Sigmoid colon (tissue), 7 donors: ENCODE measurements around the gene COL5A2. TPM values are rescaled to one million over a fixed set of nuclear protein-coding genes. Genes with fewer than 3 reads are reported as not detected.

ENCODE experiments used
- DNase-seq: peaks from one replicate; pipeline ENCODE4 v3.0.0-alpha.2; 2019
- H3K27ac ChIP-seq, 4 donors: fragments of 200-600 bp; sonication (generic); one replicate each; pipeline ENCODE4 v1.5.1; 2016 to 2019; ENCODE audit warnings: mild to moderate bottlenecking in 1 of 4
- H3K27me3 ChIP-seq, 3 donors: fragments of 200-600 bp; sonication (generic); one replicate each; pipeline ENCODE4 v1.5.1; 2019; ENCODE audit warnings: mild to moderate bottlenecking in 1 of 3
- H3K36me3 ChIP-seq, 4 donors: fragments of 200-600 bp; sonication (generic); one replicate each; pipeline ENCODE4 v1.5.1; 2016 to 2019
- H3K4me1 ChIP-seq, 4 donors: fragments of 200-600 bp; sonication (generic); one replicate each; pipeline ENCODE4 v1.5.1; 2017 to 2019
- H3K4me3 ChIP-seq, 4 donors: fragments of 200-600 bp; sonication (generic); one replicate each; pipeline ENCODE4 v1.5.1; 2017 to 2019; ENCODE audit warnings: mild to moderate bottlenecking in 2 of 4, moderate library complexity in 1 of 4
- H3K9me3 ChIP-seq, 4 donors: fragments of 200-600 bp in 3 of 4; sonication (generic) in 3 of 4; one replicate each; pipeline versions ENCODE4 v1.5.1 to v1.6.1; 2013 to 2019
- EP300 ChIP-seq, 4 donors: sonication (generic); formaldehyde crosslinking; IDR thresholded peaks; one replicate each; pipeline ENCODE4 v1.6.1; 2017; ENCODE audit warnings: antibody characterized with exemption in 4 of 4
- POLR2A ChIP-seq, 2 donors: fragments of 450-650 bp; IDR thresholded peaks; one replicate each; pipeline ENCODE4 v1.6.1; 2016; ENCODE audit warnings: antibody characterized with exemption in 2 of 2, mild to moderate bottlenecking in 2 of 2, moderate library complexity in 2 of 2
- POLR2AphosphoS5 ChIP-seq, 4 donors: sonication (generic); formaldehyde crosslinking; IDR thresholded peaks; one replicate each; pipeline ENCODE4 v1.6.1; 2017; ENCODE audit warnings: antibody characterized with exemption in 4 of 4
- WGBS, 2 donors: extraction: QIAGEN DNeasy Blood & Tissue Kit; methylation state at CpG; one replicate each; pipeline ENCODE4 v1.1.7; 2013; 5-methylcytosine and 5-hydroxymethylcytosine counted together
- intact Hi-C: fragments of 100-400 bp; cut with DNase I; formaldehyde crosslinking; loops from one replicate; pipeline ENCODE4 v1.15.1; 2023
- polyA plus RNA-seq, 3 donors: library from polyadenylated mRNA; stranded (reverse); fragments of 200-250 nt; gene quantifications; one replicate each; pipeline ENCODE4 v1.2.3, GENCODE V29; 2013
- total RNA-seq, 4 donors: library from RNA; depleted of rRNA; stranded (reverse); fragments of >200 nt; gene quantifications; one replicate each; pipeline ENCODE4 v1.1.0, GENCODE V29; 2016
- TF ChIP-seq, protein P1 (sequence below), 4 experiments: fragments of 450-650 bp in 3 of 4; fragments of 200-600 bp in 1 of 4; IDR thresholded peaks; one replicate each; pipeline ENCODE4 v1.5.1; 2016 to 2019; ENCODE audit warnings: antibody characterized with exemption in 4 of 4, mild to moderate bottlenecking in 3 of 4, moderate library complexity in 2 of 4
- donor health status: healthy with polysubstance abuse.
- donor health status: Bipolar disorder and iron deficiency.
- donor health status: healthy.

Gene COL5A2
- total and polyA plus RNA-seq, 7 donors: 3.6 to 164 (median 60.9) TPM

DNA sequence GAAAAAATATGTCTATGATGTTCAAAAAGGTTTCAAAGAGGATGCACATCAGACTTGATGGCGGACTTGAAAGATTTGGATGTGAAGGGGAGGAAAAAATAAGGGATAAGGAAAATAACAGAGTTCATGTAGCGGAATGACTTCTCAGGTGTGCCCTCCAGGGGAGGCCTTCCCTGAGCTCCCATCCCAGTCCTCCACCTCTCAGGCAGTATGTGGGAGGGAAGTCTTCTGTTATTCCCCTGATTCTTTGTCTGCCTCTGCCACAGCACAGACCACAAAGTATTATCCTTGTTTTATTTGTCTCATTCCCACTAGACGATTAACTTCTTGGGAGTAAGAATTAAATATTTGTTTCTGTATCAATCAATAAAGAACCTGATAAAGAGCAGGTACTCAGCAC is 17.7 kb downstream of the COL5A2 start:
- H3K4me1 ChIP-seq: peaks cover 0 to 77% (median 69%) of the 10 kb centered on the region in 4 donors
- H3K27ac ChIP-seq: no peak overlapping the region
- H3K9me3 ChIP-seq: no peaks in the 10 kb centered on the region
- intact Hi-C loops: no loop called here
- no peaks in the 10 kb centered on the region for H3K36me3 ChIP-seq
- TF ChIP-seq POLR2A (IDR thresholded peaks at IDR 0.05) (no peak), EP300 (IDR thresholded peaks at IDR 0.05) (no peak), POLR2AphosphoS5 (IDR thresholded peaks at IDR 0.05) (no peak)
- TF ChIP-seq, protein P1, sequence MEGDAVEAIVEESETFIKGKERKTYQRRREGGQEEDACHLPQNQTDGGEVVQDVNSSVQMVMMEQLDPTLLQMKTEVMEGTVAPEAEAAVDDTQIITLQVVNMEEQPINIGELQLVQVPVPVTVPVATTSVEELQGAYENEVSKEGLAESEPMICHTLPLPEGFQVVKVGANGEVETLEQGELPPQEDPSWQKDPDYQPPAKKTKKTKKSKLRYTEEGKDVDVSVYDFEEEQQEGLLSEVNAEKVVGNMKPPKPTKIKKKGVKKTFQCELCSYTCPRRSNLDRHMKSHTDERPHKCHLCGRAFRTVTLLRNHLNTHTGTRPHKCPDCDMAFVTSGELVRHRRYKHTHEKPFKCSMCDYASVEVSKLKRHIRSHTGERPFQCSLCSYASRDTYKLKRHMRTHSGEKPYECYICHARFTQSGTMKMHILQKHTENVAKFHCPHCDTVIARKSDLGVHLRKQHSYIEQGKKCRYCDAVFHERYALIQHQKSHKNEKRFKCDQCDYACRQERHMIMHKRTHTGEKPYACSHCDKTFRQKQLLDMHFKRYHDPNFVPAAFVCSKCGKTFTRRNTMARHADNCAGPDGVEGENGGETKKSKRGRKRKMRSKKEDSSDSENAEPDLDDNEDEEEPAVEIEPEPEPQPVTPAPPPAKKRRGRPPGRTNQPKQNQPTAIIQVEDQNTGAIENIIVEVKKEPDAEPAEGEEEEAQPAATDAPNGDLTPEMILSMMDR (IDR thresholded peaks at IDR 0.05): no peak
- no peak overlapping the region for H3K4me3 ChIP-seq
- 89 to 90% methylated on average over 3 of the region's 3 CpGs for WGBS, 2 donors
- H3K27me3 ChIP-seq: no peaks in the 10 kb centered on the region
- no peak for DNase-seq

DNA sequence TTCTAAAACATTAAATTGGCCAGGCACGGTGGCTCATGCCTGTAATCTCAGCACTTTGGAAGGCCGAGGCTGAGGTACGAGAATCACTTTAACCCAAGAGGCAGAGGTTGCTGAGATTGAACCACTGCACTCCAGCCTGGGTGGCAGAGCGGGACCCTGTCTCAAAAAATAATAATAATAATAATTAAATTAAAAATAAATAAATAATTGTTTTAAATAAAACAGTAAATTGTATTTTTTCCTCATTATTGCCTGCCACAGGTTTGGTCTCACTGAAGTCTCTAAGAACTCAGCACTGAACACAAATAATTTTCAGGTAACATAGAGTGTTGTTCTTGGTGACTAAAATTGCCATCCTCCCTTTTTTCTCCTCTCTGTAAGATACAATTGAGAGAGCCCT is 19.8 kb downstream of the COL5A2 start:
- intact Hi-C loops: no loop called here
- 91 to 92% methylated on average over 4 of the region's 4 CpGs for WGBS, 2 donors
- DNase-seq: no peak
- Histone ChIP-seq H3K4me1 (peaks cover 0 to 72% (median 58%) of the 10 kb centered on the region in 4 donors), H3K27ac (no peak overlapping the region), H3K27me3 (no peaks in the 10 kb centered on the region), H3K9me3 (no peaks in the 10 kb centered on the region), H3K36me3 (no peaks in the 10 kb centered on the region), H3K4me3 (no peak overlapping the region)
- TF ChIP-seq POLR2AphosphoS5 (IDR thresholded peaks at IDR 0.05): no peak
- no peak for TF ChIP-seq EP300 (IDR thresholded peaks at IDR 0.05)
- TF ChIP-seq, protein P1 (IDR thresholded peaks at IDR 0.05): no peak
- no peak for TF ChIP-seq POLR2A (IDR thresholded peaks at IDR 0.05)

DNA sequence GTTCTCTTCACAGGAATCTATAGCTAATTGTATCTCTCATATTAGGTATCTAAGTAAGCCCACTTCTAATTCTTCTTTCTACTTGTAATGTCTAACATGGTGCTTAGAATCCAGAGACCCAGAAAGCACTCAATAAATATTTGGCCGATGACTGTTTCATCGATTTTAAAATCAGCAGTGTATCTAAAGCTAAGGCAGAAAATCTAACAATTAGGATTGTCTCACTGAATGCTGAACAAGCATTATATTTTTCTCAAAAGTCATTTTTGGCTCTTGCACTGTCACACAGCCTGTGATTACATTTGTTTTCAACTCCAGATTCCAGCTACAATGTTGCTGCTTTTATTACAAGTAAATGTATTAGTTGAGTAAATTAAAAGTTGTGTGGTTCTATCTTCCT is 20.3 kb downstream of the COL5A2 start:
- 94% methylated on average over 2 of the region's 2 CpGs for WGBS, 2 donors
- intact Hi-C loops: no loop called here
- Histone ChIP-seq H3K4me1 (peaks cover 0 to 70% (median 56%) of the 10 kb centered on the region in 4 donors), H3K27me3 (no peaks in the 10 kb centered on the region), H3K4me3 (no peak overlapping the region), H3K27ac (no peak overlapping the region), H3K9me3 (no peaks in the 10 kb centered on the region), H3K36me3 (no peaks in the 10 kb centered on the region)
- TF ChIP-seq EP300 (IDR thresholded peaks at IDR 0.05) (no peak), POLR2AphosphoS5 (IDR thresholded peaks at IDR 0.05) (no peak), POLR2A (IDR thresholded peaks at IDR 0.05) (no peak)
- TF ChIP-seq, protein P1 (IDR thresholded peaks at IDR 0.05): no peak
- no peak for DNase-seq

DNA sequence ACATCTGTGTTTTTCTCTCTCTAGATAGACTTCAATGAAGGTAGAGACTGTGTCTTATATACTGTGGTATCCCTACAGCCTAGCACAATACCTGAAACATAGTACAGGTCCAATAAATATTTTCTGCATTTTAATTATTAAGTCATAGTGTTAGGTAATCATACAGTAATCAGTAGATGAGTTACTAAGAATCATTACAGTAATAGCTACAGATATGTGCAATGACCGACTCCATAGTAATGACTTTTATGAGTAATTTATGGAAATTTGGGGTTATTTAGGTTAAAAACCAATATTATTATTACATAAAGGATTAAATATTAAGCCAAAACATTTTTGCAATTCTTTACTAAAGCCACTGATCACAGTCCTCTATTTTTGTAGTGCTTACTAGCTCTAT is 21.6 kb downstream of the COL5A2 start:
- peaks cover 0 to 70% (median 55%) of the 10 kb centered on the region in 4 donors for H3K4me1 ChIP-seq
- TF ChIP-seq POLR2A (IDR thresholded peaks at IDR 0.05) (no peak), EP300 (IDR thresholded peaks at IDR 0.05) (no peak), POLR2AphosphoS5 (IDR thresholded peaks at IDR 0.05) (no peak)
- TF ChIP-seq, protein P1 (IDR thresholded peaks at IDR 0.05): no peak
- no peaks in the 10 kb centered on the region for H3K9me3 ChIP-seq
- no peaks in the 10 kb centered on the region for H3K27me3 ChIP-seq
- no peak overlapping the region for H3K27ac ChIP-seq
- H3K36me3 ChIP-seq: no peaks in the 10 kb centered on the region
- intact Hi-C loops: no loop called here
- WGBS, 2 donors: 85 to 88% methylated on average over 1 of the region's 1 CpG
- H3K4me3 ChIP-seq: no peak overlapping the region
- DNase-seq: no peak

DNA sequence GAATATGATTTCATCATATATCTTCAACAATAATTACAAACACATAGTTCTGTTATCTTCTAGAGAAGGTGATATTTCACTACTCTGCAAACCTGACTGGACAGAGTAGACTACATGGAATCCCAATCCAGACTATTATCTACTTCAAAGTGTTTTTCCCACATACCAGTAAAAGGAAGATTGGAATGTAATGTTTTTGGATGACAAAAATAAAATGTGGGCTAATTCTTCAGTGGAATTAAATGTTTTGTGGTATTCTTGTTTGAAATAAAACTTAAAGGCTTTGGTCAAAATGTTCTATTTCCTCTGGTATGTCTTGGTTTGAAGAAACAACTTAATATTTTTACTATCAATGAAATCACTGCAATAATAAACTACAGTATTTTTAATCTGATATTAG is 22.1 kb downstream of the COL5A2 start:
- H3K27ac ChIP-seq: no peak overlapping the region
- no peaks in the 10 kb centered on the region for H3K36me3 ChIP-seq
- intact Hi-C loops: no loop called here
- H3K4me3 ChIP-seq: no peak overlapping the region
- H3K4me1 ChIP-seq: peaks cover 0 to 70% (median 58%) of the 10 kb centered on the region in 4 donors
- H3K9me3 ChIP-seq: no peaks in the 10 kb centered on the region
- TF ChIP-seq EP300 (IDR thresholded peaks at IDR 0.05): no peak
- TF ChIP-seq, protein P1 (IDR thresholded peaks at IDR 0.05): no peak
- TF ChIP-seq POLR2AphosphoS5 (IDR thresholded peaks at IDR 0.05): no peak
- TF ChIP-seq POLR2A (IDR thresholded peaks at IDR 0.05): no peak
- no peaks in the 10 kb centered on the region for H3K27me3 ChIP-seq
- DNase-seq: no peak
